Caco-2 (cell line): ENCODE data around the gene WNK4. TPM values are rescaled to one million over a fixed set of nuclear protein-coding genes. Genes with fewer than 3 reads are reported as not detected.
"Not testable (repeated sequence)": the region's sequence is repeated elsewhere in the genome, so short reads cannot be mapped to it uniquely, and the experiment has no call there.

ENCODE experiments used
- Bru-seq: library from RNA; stranded (reverse); fragments of 400-500 nt; gene quantifications from one replicate; lab custom pipeline; 2021; lab: Mats Ljungman, UMichigan
- BruChase-seq, 2 experiments: library from RNA; stranded (reverse); fragments of 400-500 nt; gene quantifications; one replicate each; lab custom pipeline; 2021; lab: Mats Ljungman, UMichigan
- BruUV-seq: library from RNA; stranded (reverse); fragments of 400-500 nt; replicated peaks from 2 replicates; lab custom pipeline; 2021; lab: Mats Ljungman, UMichigan
- CTCF ChIA-PET: fragments of 300-600 bp; sonication (Branson Sonifier 250); formaldehyde crosslinking; loops from one replicate; lab custom pipeline; 2022; ENCODE audit warnings: antibody characterized with exemption; lab: Charles Lee
- POLR2A ChIA-PET: fragments of 300-600 bp; sonication (Branson Sonifier 250); formaldehyde crosslinking; loops from one replicate; lab custom pipeline; 2022; ENCODE audit warnings: antibody characterized with exemption; lab: Charles Lee
- DNase-seq, 2 experiments: peaks; one replicate each; pipeline versions ENCODE4 v3.0.0 to v3.0.0-alpha.2; 2020 to 2022
- H3K27me3 ChIP-seq: replicated peaks from 2 replicates; pipeline ENCODE4 v1.6.0; 2011; ENCODE audit warnings: low read length; ENCODE audit not compliant: control insufficient read depth, insufficient read depth
- H3K36me3 ChIP-seq: 2 replicates; pipeline ENCODE4 v1.5.1; 2011; ENCODE audit warnings: low read length; ENCODE audit not compliant: control insufficient read depth, insufficient read depth
- H3K4me1 ChIP-seq: fragments of 250-450 bp; sonication (Bioruptor Pico); 2 replicates; pipeline ENCODE4 v1.5.1; 2020; ENCODE audit warnings: mild to moderate bottlenecking
- H3K4me3 ChIP-seq: 2 replicates; pipeline ENCODE4 v1.5.1; 2011; ENCODE audit warnings: low read depth, mild to moderate bottlenecking, control low read depth, low read length
- H3K9me3 ChIP-seq: fragments of 250-450 bp; sonication (Bioruptor Pico); 2 replicates; pipeline ENCODE4 v1.5.1; 2020; ENCODE audit warnings: mild to moderate bottlenecking, moderate library complexity
- H3K27ac Mint-ChIP-seq: one replicate; pipeline ENCODE4 v1.8.0; 2022; ENCODE audit warnings: mixed read lengths; ENCODE audit not compliant: unreplicated experiment
- H3K27me3 Mint-ChIP-seq: one replicate; pipeline ENCODE4 v1.8.0; 2022; ENCODE audit warnings: mixed read lengths; ENCODE audit not compliant: insufficient read depth, unreplicated experiment
- H3K36me3 Mint-ChIP-seq: one replicate; pipeline ENCODE4 v1.8.0; 2022; ENCODE audit warnings: mild to moderate bottlenecking, mixed read lengths; ENCODE audit not compliant: insufficient read depth, unreplicated experiment
- H3K4me1 Mint-ChIP-seq: one replicate; pipeline ENCODE4 v1.8.0; 2022; ENCODE audit warnings: low read depth, mixed read lengths; ENCODE audit not compliant: unreplicated experiment
- H3K4me3 Mint-ChIP-seq: one replicate; pipeline ENCODE4 v1.8.0; 2022; ENCODE audit warnings: mild to moderate bottlenecking, moderate library complexity, mixed read lengths; ENCODE audit not compliant: unreplicated experiment
- H3K9me3 Mint-ChIP-seq: one replicate; pipeline ENCODE4 v1.8.0; 2022; ENCODE audit warnings: mixed read lengths; ENCODE audit not compliant: unreplicated experiment
- CTCF ChIP-seq, 2 experiments: fragments of 200-600 bp in 1 of 2; IDR thresholded peaks; 1 replicate in 1 of 2; 2 replicates in 1 of 2; pipeline versions ENCODE4 v1.5.1 to v1.8.0; 2011 to 2022; ENCODE audit warnings: antibody characterized with exemption in 1 of 2, control low read depth in 1 of 2, inconsistent platforms in 1 of 2, low read depth in 1 of 2, low read length in 1 of 2, mild to moderate bottlenecking in 1 of 2, moderate library complexity in 1 of 2; ENCODE audit not compliant: insufficient read depth in 1 of 2, severe bottlenecking in 1 of 2, unreplicated experiment in 1 of 2
- intact Hi-C: fragments of 100-400 bp; cut with micrococcal nuclease; formaldehyde crosslinking; loops from one replicate; pipeline ENCODE4 v1.10.0; 2022; ENCODE audit not compliant: unreplicated experiment
- long read RNA-seq: library from polyadenylated mRNA; stranded (forward); transcript quantifications from one replicate; pipeline ENCODE4 v2.0.0, GENCODE V29; 2022
- total RNA-seq: library from RNA; stranded (reverse); gene quantifications from 2 replicates; pipeline ENCODE4 v1.2.3, GENCODE V29; 2022

WNK4 gene
- total RNA-seq = 3.3 and 4.1 TPM in 2 replicates
- percentile 46 among the genes with signal in this experiment for Bru-seq, nascent RNA
- BruChase-seq, experiment 1, labeled RNA remaining after a 2-hour chase = percentile 48 among the genes with signal in this experiment
- BruChase-seq, experiment 2, labeled RNA remaining after a 6-hour chase = percentile 52 among the genes with signal in this experiment
- long read RNA-seq = 0 reads

DNA sequence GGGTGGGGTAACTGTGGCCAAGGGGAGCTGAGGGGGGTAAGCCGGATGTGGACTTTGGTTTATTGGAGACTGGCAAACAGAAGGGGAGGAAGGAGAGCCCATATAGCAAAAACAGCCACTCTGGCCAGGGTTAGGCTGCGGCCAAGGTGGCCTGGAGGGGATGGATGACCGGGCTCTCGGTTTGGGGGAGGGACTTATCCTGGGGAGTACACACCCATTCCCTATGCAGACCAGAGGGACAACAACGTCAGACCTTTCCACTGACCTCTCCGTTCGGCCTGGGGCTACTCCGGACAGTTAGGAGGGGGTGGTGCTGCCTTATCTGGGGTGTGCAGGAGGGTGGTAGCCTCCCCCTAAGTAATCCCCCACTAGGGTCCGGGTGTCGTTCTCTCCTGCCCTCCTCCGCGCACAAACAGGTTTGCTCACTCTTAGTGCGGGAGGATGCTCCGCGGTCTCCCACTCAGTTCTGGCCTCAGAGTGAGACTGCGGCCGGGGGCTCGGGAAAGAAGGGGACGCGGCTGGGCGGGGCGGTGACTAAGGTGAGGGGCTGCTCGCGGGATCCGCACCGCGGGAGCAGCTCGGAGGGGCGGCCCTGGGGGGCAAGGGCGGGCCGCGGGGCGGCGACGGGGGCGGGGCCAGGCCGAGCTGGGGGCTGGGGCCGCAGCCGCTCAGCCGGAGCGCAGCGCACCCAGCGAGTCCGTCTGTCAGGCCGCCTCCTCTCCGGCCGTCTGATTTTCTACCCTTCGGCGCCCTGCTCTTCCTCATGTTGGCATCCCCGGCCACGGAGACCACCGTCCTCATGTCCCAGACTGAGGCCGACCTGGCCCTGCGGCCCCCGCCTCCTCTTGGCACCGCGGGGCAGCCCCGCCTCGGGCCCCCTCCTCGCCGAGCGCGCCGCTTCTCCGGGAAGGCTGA, at the start of gene WNK4:
Gene WNK4, plus strand, starts transcription at position 675 of the 915 bp plus-strand sequence. Its CDS starts 89 bp downstream, at position 764.
- CTCF ChIA-PET = interaction anchor here (0.6 to 2.0 kb wide), 6 partner anchors 17 to 969 kb away, joined by 3 to 15 read pairs (median 4); partner anchors contain the start of genes BECN1 and PLEKHH3
- Histone ChIP-seq H3K4me3 (peak within 1 kb of the TSS; percentile 85), H3K36me3 (no peaks in the 10 kb centered on the region; the same call in 1 of the 2 replicates), H3K4me1 (peaks cover 29% of the 10 kb centered on the region), H3K9me3 (no peaks in the 10 kb centered on the region), H3K27me3 (no peaks in the 10 kb centered on the region)
- peaks cover 30% of the 10 kb centered on the region for H3K36me3 Mint-ChIP-seq
- DNase-seq = peak; percentile 76 to 91
- TF ChIP-seq CTCF (IDR thresholded peaks at IDR 0.05; ENCODE audit: insufficient read depth in 1 of 2, low read depth in 1 of 2, low read length in 1 of 2, severe bottlenecking in 1 of 2, unreplicated experiment in 1 of 2) = no peak
- no peaks in the 10 kb centered on the region for H3K27me3 Mint-ChIP-seq
- peak within 1 kb of the TSS; percentile 65 for H3K27ac Mint-ChIP-seq
- BruUV-seq = TSS peak; percentile 44
- H3K4me3 Mint-ChIP-seq = peak within 1 kb of the TSS; percentile 76
- H3K4me1 Mint-ChIP-seq = peaks cover 19% of the 10 kb centered on the region
- POLR2A ChIA-PET = interaction anchor here (0.6 to 2.5 kb wide), 7 partner anchors 17 to 171 kb away, joined by 3 to 14 read pairs (median 4); partner anchors contain the start of genes BECN1, PLEKHH3, RAMP2 and RETREG3
- no peaks in the 10 kb centered on the region for H3K9me3 Mint-ChIP-seq
- intact Hi-C loops = loop anchor here (5.0 kb wide), 1 partner anchor 42 kb away; the partner anchor contains the start of gene BECN1

GRCh38 chr17:42740699-42741098, 39.7 kb upstream of the WNK4 start:
- intact Hi-C loops = no loop called here
- Histone ChIP-seq H3K27me3 (no peaks in the 10 kb centered on the region), H3K4me3 (no peak overlapping the region), H3K4me1 (peaks cover 23% of the 10 kb centered on the region), H3K36me3 (no peaks in the 10 kb centered on the region), H3K9me3 (no peaks in the 10 kb centered on the region)
- DNase-seq = no peak
- ChIA-PET CTCF (no interaction called here), POLR2A (no interaction called here)
- TF ChIP-seq CTCF (IDR thresholded peaks at IDR 0.05; ENCODE audit: insufficient read depth in 1 of 2, low read depth in 1 of 2, low read length in 1 of 2, severe bottlenecking in 1 of 2, unreplicated experiment in 1 of 2) = no peak
- Mint-ChIP-seq H3K4me3 (no peak overlapping the region), H3K9me3 (no peaks in the 10 kb centered on the region), H3K27ac (no peak overlapping the region), H3K36me3 (peaks cover 13% of the 10 kb centered on the region), H3K4me1 (peaks cover 30% of the 10 kb centered on the region), H3K27me3 (no peaks in the 10 kb centered on the region)
- no TSS peak for BruUV-seq

DNA sequence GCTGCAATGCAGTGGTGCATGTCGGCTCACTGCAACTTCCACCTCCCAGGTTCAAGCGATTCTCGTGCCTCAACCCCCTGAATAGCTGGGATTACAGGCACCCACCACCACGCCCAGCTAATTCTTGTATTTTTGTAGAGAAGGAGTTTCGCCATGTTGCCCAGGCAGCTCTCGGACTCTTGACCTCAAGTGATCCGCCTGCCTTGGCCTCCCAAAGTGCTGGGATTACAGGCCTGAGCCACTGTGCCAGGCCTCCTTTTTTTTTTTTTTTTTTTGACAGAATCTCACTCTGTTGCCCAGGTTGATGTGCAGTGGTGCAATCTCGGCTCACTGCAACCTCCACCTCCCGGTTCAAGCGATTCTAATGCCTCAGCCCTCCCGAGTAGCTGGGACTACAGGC, 37.5 kb upstream of the WNK4 start:
- POLR2A ChIA-PET = interaction anchor here (0.6 to 1.0 kb wide), 3 partner anchors 21 to 91 kb away, joined by 3 read pairs; no protein-coding TSS in a partner anchor
- BruUV-seq, intact Hi-C loops: not testable (repeated sequence)

More for the DNA sequence above, 37.5 kb upstream of the WNK4 start:
- not testable (repeated sequence) for H3K27ac Mint-ChIP-seq, H3K9me3 Mint-ChIP-seq, H3K4me3 ChIP-seq, H3K27me3 ChIP-seq, H3K9me3 ChIP-seq, H3K27me3 Mint-ChIP-seq, H3K36me3 ChIP-seq
- CTCF ChIA-PET = interaction anchor here (0.7 to 1.7 kb wide), 6 partner anchors 21 to 403 kb away, joined by 3 to 13 read pairs (median 4); partner anchors contain the start of genes BECN1 and PLEKHH3
- peak in 1 of 2 experiments; percentile 16 for DNase-seq
- Mint-ChIP-seq H3K4me3 (peak overlapping the region; percentile 1), H3K36me3 (peaks cover 13% of the 10 kb centered on the region), H3K4me1 (peaks cover 36% of the 10 kb centered on the region)
- H3K4me1 ChIP-seq = peaks cover 23% of the 10 kb centered on the region
